Activated CD8-positive, alpha-beta memory T cell treated with anti-CD3 and anti-CD28 coated beads, Interleukin-2, amount 50 U/mL, for 1 hour (primary cell): ENCODE data around the gene BMP8B.
"Not testable (repeated sequence)": the region's sequence is repeated elsewhere in the genome, so short reads cannot be mapped to it uniquely, and the experiment has no call there.

Experiments used
- DNase-seq: peaks from one replicate; pipeline ENCODE4 v3.0.0-alpha.2; 2020; ENCODE audit errors: extremely low read depth

The BMP8B gene

GRCh38 chr1:39816415-39817090 is 27.9 kb upstream of the BMP8B start:
- DNase-seq = no peak

DNA sequence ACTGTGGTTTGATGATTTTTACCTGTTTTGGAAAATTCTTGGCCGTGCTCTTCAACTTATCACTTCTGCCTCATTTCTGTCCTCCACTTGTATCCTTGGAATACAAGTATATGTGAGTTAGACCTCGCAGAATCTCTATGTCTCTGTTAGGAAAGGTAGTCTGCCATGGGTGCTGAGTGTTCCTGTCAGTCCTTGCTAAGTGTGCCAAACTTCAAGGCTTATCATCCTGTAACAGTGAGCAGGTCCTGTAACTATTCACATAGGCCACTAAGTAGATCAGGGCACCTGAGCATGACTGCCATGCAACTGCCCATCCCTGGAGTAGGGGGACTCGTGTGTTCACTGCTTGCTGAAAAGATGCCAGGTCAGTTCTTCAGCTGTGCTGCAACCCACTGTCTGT is 24.2 kb upstream of the BMP8B start:
- DNase-seq = no peak

DNA sequence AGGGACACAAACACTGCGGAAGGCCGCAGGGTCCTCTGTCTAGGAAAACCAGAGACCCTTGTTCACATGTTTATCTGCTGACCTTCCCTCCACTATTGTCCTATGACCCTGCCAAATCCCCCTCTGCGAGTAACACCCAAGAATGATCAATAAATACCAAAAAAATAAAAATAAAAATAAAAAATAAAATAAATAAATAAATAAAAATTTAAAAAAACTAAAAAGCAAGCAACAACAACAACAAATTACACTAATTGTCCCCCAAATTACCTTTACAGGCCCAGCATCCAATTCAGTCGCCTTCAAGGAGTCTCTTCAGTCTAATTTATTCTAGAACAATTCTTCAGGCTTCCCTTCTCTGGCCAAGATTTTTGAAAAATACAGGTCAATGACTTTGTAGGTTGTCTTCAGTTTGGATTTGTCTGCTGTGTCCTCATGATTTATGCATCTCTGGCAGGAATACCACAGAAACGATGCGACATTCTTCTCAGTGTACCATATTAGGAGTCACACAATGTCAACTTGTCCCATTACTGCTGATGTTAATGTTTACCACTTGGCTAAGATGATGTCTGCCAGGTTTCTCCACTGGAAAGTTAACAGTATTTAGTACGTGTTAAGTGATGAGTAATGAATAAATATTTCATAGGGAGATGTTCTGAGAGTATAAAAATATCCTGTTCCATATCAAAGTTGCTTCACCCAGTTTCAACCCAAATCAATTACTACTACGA is 20.3 kb upstream of the BMP8B start:
- no peak for DNase-seq

GRCh38 chr1:39805385-39805784 is 16.7 kb upstream of the BMP8B start:
- no peak for DNase-seq

DNA sequence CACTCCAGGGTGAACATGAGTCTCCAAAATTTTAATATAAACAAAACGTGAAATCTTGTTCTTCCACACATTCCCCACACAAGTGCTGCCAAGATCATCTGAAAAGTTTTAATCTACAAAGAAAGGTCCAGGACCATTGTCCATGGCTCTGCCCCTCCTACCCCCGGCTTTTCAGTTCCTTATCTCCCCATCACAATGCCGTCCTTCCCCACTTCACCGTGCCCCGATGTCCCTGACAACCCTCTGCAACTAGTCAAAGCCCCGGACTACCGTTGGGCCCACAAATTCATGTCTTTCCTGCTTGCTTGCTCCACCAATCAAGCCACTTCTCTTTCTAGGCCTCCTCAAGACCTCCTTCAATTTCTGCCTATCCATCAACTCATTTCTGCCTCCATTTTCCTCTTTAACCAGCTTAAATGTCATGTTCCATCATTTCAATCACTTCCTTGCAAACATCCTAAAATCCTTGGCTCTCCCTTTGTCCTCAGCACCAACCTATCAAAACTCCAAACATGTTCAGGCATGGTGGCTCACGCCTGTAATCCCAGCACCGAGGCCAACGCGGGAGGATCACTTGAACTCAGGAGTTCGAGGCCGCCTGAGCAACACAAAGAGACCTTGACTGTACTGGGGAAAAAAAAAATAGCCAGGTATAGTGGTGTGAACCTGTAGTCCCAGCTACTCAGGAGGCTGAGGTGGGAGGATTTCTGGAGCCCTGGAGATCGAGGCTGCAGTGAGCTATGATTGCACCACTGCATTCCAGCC is 14.0 kb upstream of the BMP8B start:
- DNase-seq = no peak

- DNase-seq = no peak
These were observed 11.8 kb upstream of the BMP8B start for GRCh38 chr1:39800471-39800835.

DNA sequence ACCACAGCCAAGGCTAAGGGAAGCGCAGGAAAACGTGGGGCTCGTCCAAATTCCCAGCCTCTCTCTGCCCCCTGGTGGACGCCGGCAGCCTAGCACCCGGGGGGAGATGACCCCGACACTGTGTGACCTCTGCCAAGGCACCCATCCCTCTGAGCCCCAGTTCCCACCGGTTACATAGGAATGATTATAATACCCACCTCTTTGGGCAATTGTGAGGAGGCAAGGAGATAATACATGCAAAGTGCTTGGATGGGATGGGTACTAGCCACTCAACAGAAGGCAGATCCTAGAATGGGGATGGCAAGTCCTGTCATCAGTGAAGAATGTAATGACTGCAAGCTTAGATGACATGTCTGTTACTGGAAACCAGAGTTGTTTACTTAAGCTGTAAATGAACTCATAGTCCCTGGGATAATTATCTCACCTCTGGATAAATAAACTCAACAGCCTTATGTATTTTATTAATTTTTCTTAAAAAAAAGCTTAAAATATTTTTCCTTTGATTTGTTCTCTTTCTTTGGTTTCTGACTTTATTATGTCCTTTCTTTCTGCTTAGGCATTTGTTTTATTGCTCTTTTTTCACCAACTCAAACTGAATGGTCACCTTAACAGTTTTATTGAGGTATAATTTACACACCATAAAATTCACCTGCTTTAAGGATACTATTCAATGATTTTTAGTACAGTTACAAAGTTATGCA is 11.3 kb upstream of the BMP8B start:
- DNase-seq = no peak

- peak; percentile 82 for DNase-seq
These were observed 10.4 kb upstream of the BMP8B start for GRCh38 chr1:39798859-39799769.

- DNase-seq = no peak
These were observed 7.0 kb upstream of the BMP8B start for GRCh38 chr1:39795651-39796050.

DNA sequence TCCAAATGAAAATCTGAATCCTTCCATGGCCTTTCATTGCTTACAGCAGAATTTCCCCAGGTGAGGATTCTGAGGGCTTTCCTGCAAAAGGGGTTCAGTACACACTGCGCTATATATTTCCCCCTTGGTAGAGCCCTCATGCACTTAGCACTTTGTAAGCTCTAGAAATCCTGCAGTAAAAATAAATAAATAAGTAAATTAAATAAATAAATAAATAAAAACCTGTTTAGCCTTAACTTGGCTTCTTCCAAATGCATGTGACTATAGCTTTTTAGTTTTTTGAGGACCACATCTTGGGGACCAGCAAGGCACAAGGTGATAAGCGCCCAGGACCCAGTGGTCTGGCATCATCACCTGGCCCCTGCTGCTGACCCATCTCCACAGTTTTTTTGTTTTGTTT is 3.2 kb upstream of the BMP8B start:
- no peak for DNase-seq

GRCh38 chr1:39789571-39790110 is 976 bp upstream of the BMP8B start:
- DNase-seq = no peak

DNA sequence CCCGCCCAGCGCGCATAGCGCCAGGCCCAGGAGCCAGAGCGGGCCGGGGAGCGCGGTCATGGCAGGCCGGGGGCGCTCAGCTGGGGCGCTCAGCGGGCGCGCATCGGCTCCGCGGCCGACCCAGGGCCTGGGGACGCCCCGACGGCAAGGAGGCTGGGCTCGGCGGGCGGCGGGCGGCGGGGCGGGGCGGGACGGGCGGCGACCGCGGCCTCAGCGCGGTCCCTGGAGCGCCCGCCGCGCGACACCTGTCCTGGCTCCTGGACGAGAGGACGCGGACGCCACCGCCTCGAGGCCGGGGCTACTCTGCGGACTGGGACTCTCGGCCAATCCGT is 273 bp downstream of the BMP8B start:
- DNase-seq = no peak

GRCh38 chr1:39787964-39788363 is 701 bp downstream of the BMP8B start:
- not testable (repeated sequence) for DNase-seq

DNA sequence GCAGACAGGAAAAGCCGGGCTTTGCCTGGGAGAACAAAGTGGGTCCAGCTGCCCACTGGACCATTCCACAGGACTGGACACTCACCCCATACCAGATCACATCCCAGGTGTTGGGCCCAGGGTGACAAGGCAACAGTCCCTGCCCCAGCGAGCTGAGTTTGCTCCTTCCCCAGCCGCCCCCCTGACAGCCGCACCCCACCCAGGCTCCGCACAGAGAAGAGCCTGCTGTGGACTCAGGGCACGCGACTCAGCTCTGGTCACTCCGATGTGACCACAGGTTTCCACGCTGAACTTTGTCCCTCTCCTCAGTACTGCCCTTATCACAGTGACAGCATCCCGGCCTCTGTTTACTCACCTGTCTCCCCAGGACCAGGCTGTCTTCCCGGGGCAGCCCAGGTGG is 1.2 kb downstream of the BMP8B start:
- no peak for DNase-seq

- DNase-seq = not testable (repeated sequence)
These were observed 1.6 kb downstream of the BMP8B start for GRCh38 chr1:39787108-39787375.

GRCh38 chr1:39786303-39787107 is 2.2 kb downstream of the BMP8B start:
- DNase-seq = not testable (repeated sequence)

DNA sequence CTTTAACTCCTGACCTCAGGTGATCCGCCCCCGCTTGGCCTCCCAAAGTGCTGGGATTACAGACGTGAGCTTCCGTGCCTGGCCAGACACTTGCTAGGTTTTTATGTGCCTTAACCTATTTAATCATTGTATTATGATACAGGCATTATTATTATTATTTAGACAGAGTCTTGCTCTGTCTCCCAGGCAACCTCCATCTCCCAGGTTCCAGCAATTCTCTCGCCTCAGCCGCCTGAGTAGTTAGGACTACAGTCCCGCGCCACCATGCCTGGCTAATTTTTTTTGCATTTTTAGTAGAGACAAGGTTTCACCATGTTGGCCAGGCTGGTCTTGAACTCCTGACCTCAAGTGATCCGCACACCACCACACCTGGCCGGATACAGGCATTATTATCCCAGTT is 6.0 kb downstream of the BMP8B start:
- DNase-seq = not testable (repeated sequence)

DNA sequence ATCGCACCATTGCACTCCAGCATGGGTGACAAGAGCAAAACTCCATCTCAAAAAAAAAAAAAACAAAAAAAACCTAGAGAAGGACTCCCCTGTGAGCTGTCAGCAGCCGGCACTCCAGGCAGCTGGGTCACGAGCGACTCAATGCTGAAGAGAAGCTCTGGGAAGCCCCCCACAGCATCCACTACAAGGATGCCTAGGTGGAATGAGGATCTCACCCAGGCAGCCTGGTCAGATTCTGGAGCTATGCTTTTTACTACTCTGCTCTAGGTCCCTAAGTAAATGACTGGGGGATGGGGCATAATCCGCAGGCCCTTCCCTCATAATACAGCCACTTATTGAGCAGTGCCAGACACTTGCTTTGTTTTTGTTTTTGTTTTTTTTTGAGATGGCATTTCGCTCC is 6.6 kb downstream of the BMP8B start:
- DNase-seq = no peak

- no peak for DNase-seq
These were observed 7.3 kb downstream of the BMP8B start for GRCh38 chr1:39781349-39781715.

GRCh38 chr1:39779821-39780220 is 8.8 kb downstream of the BMP8B start:
- DNase-seq = no peak

GRCh38 chr1:39779137-39779536 is 9.5 kb downstream of the BMP8B start:
- DNase-seq = no peak
